Trophoblast cell (in vitro differentiated cells and primary cell): ENCODE measurements around the gene LRRC73.
"Not testable (repeated sequence)": the region's sequence is repeated elsewhere in the genome, so short reads cannot be mapped to it uniquely, and the experiment has no call there.

Experiments
- DNase-seq, 2 donors: peaks; one replicate each; pipeline ENCODE4 v3.0.0-alpha.2; 2016
- H2AFZ ChIP-seq: 2 replicates; pipeline ENCODE4 v1.6.1; 2013; ENCODE audit warnings: low read length, moderate library complexity, mild to moderate bottlenecking; ENCODE audit not compliant: insufficient read depth, poor library complexity
- H2AK5ac ChIP-seq: 2 replicates; pipeline ENCODE4 v1.6.1; 2013; ENCODE audit warnings: mild to moderate bottlenecking, low read length
- H2BK120ac ChIP-seq: 2 replicates; pipeline ENCODE4 v1.6.1; 2013; ENCODE audit warnings: low read length, mild to moderate bottlenecking, moderate library complexity; ENCODE audit not compliant: insufficient read depth, poor library complexity
- H2BK12ac ChIP-seq: 2 replicates; pipeline ENCODE4 v1.6.1; 2013; ENCODE audit warnings: mild to moderate bottlenecking, low read length, moderate library complexity
- H2BK5ac ChIP-seq: 2 replicates; pipeline ENCODE4 v1.6.1; 2013; ENCODE audit warnings: low read length, low read depth, moderate library complexity, mild to moderate bottlenecking; ENCODE audit not compliant: poor library complexity
- H3K14ac ChIP-seq: 2 replicates; pipeline ENCODE4 v1.6.1; 2013; ENCODE audit warnings: mild to moderate bottlenecking, low read length
- H3K18ac ChIP-seq: 2 replicates; pipeline ENCODE4 v1.6.1; 2013; ENCODE audit warnings: mild to moderate bottlenecking, low read length
- H3K23ac ChIP-seq: 2 replicates; pipeline ENCODE4 v1.6.1; 2013; ENCODE audit warnings: low read length
- H3K27ac ChIP-seq: 2 replicates; pipeline ENCODE4 v1.5.1; 2013; ENCODE audit warnings: low read depth, mild to moderate bottlenecking, inconsistent platforms, low read length, moderate library complexity
- H3K27me3 ChIP-seq: 2 replicates; pipeline ENCODE4 v1.6.1; 2013; ENCODE audit warnings: inconsistent platforms, mild to moderate bottlenecking, low read length, moderate library complexity; ENCODE audit not compliant: insufficient read depth
- H3K36me3 ChIP-seq, 2 experiments: 1 replicate in 1 of 2; 2 replicates in 1 of 2; pipeline ENCODE4 v1.6.1; 2013; ENCODE audit warnings: low read length in 2 of 2, mild to moderate bottlenecking in 2 of 2, moderate library complexity in 1 of 2; ENCODE audit not compliant: insufficient read depth in 2 of 2, control insufficient read depth in 1 of 2
- H3K4ac ChIP-seq: 2 replicates; pipeline ENCODE4 v1.6.1; 2013; ENCODE audit warnings: low read depth, mild to moderate bottlenecking, low read length, moderate library complexity
- H3K4me1 ChIP-seq, 2 experiments: 1 replicate in 1 of 2; 2 replicates in 1 of 2; pipeline ENCODE4 v1.6.1; 2013; ENCODE audit warnings: low read length in 2 of 2, mild to moderate bottlenecking in 2 of 2, moderate library complexity in 1 of 2; ENCODE audit not compliant: insufficient read depth in 2 of 2, control insufficient read depth in 1 of 2
- H3K4me2 ChIP-seq: 2 replicates; pipeline ENCODE4 v1.6.1; 2013; ENCODE audit warnings: inconsistent platforms, mild to moderate bottlenecking, low read length, moderate library complexity
- H3K4me3 ChIP-seq: 2 replicates; pipeline ENCODE4 v1.5.1; 2013; ENCODE audit warnings: mild to moderate bottlenecking, low read depth, low read length, inconsistent platforms
- H3K79me1 ChIP-seq: one replicate; pipeline ENCODE4 v1.6.1; 2013; ENCODE audit warnings: low read length
- H3K79me2 ChIP-seq: 2 replicates; pipeline ENCODE4 v1.6.1; 2013; ENCODE audit warnings: low read length, mild to moderate bottlenecking; ENCODE audit not compliant: control insufficient read depth, insufficient read depth, poor library complexity
- H3K9ac ChIP-seq: 2 replicates; pipeline ENCODE4 v1.6.1; 2013; ENCODE audit warnings: mild to moderate bottlenecking, low read length
- H3K9me3 ChIP-seq: 2 replicates; pipeline ENCODE4 v1.6.1; 2013; ENCODE audit warnings: low read depth, mild to moderate bottlenecking, control low read depth, inconsistent platforms, low read length; ENCODE audit not compliant: insufficient read depth
- H4K12ac ChIP-seq: 2 replicates; pipeline ENCODE4 v1.6.1; 2013; ENCODE audit warnings: low read depth, mild to moderate bottlenecking, low read length, moderate library complexity
- H4K8ac ChIP-seq: 2 replicates; pipeline ENCODE4 v1.6.1; 2013; ENCODE audit warnings: low read depth, mild to moderate bottlenecking, low read length, moderate library complexity
- H4K91ac ChIP-seq: one replicate; pipeline ENCODE4 v1.6.1; 2013; ENCODE audit warnings: low read depth, mild to moderate bottlenecking, low read length, moderate library complexity
- WGBS: extraction: QIAGEN DNeasy Blood & Tissue Kit; methylation state at CpG from one replicate; pipeline ENCODE4 v1.1.7; 2013; ENCODE audit warnings: missing lambda C conversion rate; ENCODE audit not compliant: insufficient read length, insufficient coverage; ENCODE audit errors: extremely low coverage; 5-methylcytosine and 5-hydroxymethylcytosine counted together

Gene LRRC73

GRCh38 chr6:43544461-43544860, 34.3 kb upstream of the LRRC73 start:
- no peak overlapping the region for H3K9ac ChIP-seq
- no peak overlapping the region for H2AK5ac ChIP-seq
- no peak overlapping the region for H2BK5ac ChIP-seq
- no peak overlapping the region for H2BK120ac ChIP-seq
- H2AFZ ChIP-seq = no peak overlapping the region
- H4K12ac ChIP-seq = no peak overlapping the region
- H3K4me2 ChIP-seq = no peak overlapping the region
- H4K8ac ChIP-seq = no peak overlapping the region
- no peak overlapping the region for H3K23ac ChIP-seq
- H3K9me3 ChIP-seq = no peaks in the 10 kb centered on the region
- no peak overlapping the region for H3K18ac ChIP-seq
- no peaks in the 10 kb centered on the region for H3K79me2 ChIP-seq
- no peaks in the 10 kb centered on the region for H3K79me1 ChIP-seq
- no peak for DNase-seq
- H3K4me3 ChIP-seq = no peak overlapping the region
- no peak overlapping the region for H2BK12ac ChIP-seq
- no peak overlapping the region for H3K27ac ChIP-seq
- WGBS = no CpG with 5 or more reads among the region's 4 CpGs
- no peak overlapping the region for H4K91ac ChIP-seq
- peaks cover 24 to 35% of the 10 kb centered on the region in 2 experiments for H3K36me3 ChIP-seq
- H3K4me1 ChIP-seq = no peaks in the 10 kb centered on the region
- no peak overlapping the region for H3K4ac ChIP-seq
- H3K14ac ChIP-seq = no peak overlapping the region
- H3K27me3 ChIP-seq = no peaks in the 10 kb centered on the region

- peaks cover 23 to 26% of the 10 kb centered on the region in 2 experiments for H3K36me3 ChIP-seq
- H3K4me3 ChIP-seq = no peak overlapping the region
- no peak overlapping the region for H4K8ac ChIP-seq
- no peak overlapping the region for H4K91ac ChIP-seq
- H3K9ac ChIP-seq = no peak overlapping the region
- no peak overlapping the region for H2BK12ac ChIP-seq
- H2AFZ ChIP-seq = no peak overlapping the region
- H2BK5ac ChIP-seq = no peak overlapping the region
- H3K79me2 ChIP-seq = no peaks in the 10 kb centered on the region
- no peaks in the 10 kb centered on the region for H3K9me3 ChIP-seq
- no peak overlapping the region for H2BK120ac ChIP-seq
- WGBS = no CpG with 5 or more reads among the region's 8 CpGs
- no peak overlapping the region for H4K12ac ChIP-seq
- H3K4ac ChIP-seq = no peak overlapping the region
- H3K27me3 ChIP-seq = no peaks in the 10 kb centered on the region
- no peak overlapping the region for H3K18ac ChIP-seq
- no peak overlapping the region for H3K14ac ChIP-seq
- no peaks in the 10 kb centered on the region for H3K4me1 ChIP-seq
- DNase-seq = no peak
- no peaks in the 10 kb centered on the region for H3K79me1 ChIP-seq
- no peak overlapping the region for H2AK5ac ChIP-seq
- H3K23ac ChIP-seq = no peak overlapping the region
- no peak overlapping the region for H3K27ac ChIP-seq
- no peak overlapping the region for H3K4me2 ChIP-seq
These were observed 31.8 kb upstream of the LRRC73 start for GRCh38 chr6:43541774-43542471.

GRCh38 chr6:43540507-43540906, 30.4 kb upstream of the LRRC73 start:
- no peak for DNase-seq
- H3K27ac ChIP-seq = no peak overlapping the region
- H2AFZ ChIP-seq = no peak overlapping the region
- no peak overlapping the region for H3K4me2 ChIP-seq
- no peaks in the 10 kb centered on the region for H3K79me1 ChIP-seq
- H3K9ac ChIP-seq = no peak overlapping the region
- no peak overlapping the region for H3K18ac ChIP-seq
- H4K8ac ChIP-seq = no peak overlapping the region
- no peak overlapping the region for H4K91ac ChIP-seq
- H2BK12ac ChIP-seq = no peak overlapping the region
- H3K9me3 ChIP-seq = no peaks in the 10 kb centered on the region
- no peak overlapping the region for H2BK120ac ChIP-seq
- H2BK5ac ChIP-seq = no peak overlapping the region
- no peaks in the 10 kb centered on the region for H3K4me1 ChIP-seq
- no peaks in the 10 kb centered on the region for H3K27me3 ChIP-seq
- H4K12ac ChIP-seq = no peak overlapping the region
- no peak overlapping the region for H3K4ac ChIP-seq
- no peak overlapping the region for H2AK5ac ChIP-seq
- no CpG with 5 or more reads among the region's 5 CpGs for WGBS
- H3K79me2 ChIP-seq = no peaks in the 10 kb centered on the region
- no peak overlapping the region for H3K14ac ChIP-seq
- H3K4me3 ChIP-seq = no peak overlapping the region
- H3K36me3 ChIP-seq = peaks cover 21 to 31% of the 10 kb centered on the region in 2 experiments
- H3K23ac ChIP-seq = no peak overlapping the region

- not testable (repeated sequence) for H3K4me3 ChIP-seq, H2AFZ ChIP-seq, H3K14ac ChIP-seq, DNase-seq, H4K8ac ChIP-seq, H3K9ac ChIP-seq, H3K79me1 ChIP-seq, H2BK120ac ChIP-seq, H3K27ac ChIP-seq, H4K91ac ChIP-seq, H3K9me3 ChIP-seq, H4K12ac ChIP-seq, H2BK5ac ChIP-seq, H3K4ac ChIP-seq, H3K23ac ChIP-seq, H3K18ac ChIP-seq, H3K27me3 ChIP-seq, H2AK5ac ChIP-seq, H3K4me1 ChIP-seq, H2BK12ac ChIP-seq, H3K4me2 ChIP-seq, H3K79me2 ChIP-seq
- H3K36me3 ChIP-seq = peaks cover 15 to 27% of the 10 kb centered on the region in 2 experiments
- no CpG with 5 or more reads among the region's 20 CpGs for WGBS
These were observed 29.3 kb upstream of the LRRC73 start for GRCh38 chr6:43539409-43539808.
